Activated CD8-positive, alpha-beta memory T cell treated with anti-CD3 and anti-CD28 coated beads, Interleukin-2, amount 50 U/mL, for 24 hours (primary cell): Measurements from ENCODE around the gene DRAP1.
"Not testable (repeated sequence)": the region's sequence is repeated elsewhere in the genome, so short reads cannot be mapped to it uniquely, and the experiment has no call there.

ENCODE experiments used
- DNase-seq: peaks from one replicate; pipeline ENCODE4 v3.0.0-alpha.2; 2020; ENCODE audit errors: extremely low read depth

The DRAP1 gene

DNA sequence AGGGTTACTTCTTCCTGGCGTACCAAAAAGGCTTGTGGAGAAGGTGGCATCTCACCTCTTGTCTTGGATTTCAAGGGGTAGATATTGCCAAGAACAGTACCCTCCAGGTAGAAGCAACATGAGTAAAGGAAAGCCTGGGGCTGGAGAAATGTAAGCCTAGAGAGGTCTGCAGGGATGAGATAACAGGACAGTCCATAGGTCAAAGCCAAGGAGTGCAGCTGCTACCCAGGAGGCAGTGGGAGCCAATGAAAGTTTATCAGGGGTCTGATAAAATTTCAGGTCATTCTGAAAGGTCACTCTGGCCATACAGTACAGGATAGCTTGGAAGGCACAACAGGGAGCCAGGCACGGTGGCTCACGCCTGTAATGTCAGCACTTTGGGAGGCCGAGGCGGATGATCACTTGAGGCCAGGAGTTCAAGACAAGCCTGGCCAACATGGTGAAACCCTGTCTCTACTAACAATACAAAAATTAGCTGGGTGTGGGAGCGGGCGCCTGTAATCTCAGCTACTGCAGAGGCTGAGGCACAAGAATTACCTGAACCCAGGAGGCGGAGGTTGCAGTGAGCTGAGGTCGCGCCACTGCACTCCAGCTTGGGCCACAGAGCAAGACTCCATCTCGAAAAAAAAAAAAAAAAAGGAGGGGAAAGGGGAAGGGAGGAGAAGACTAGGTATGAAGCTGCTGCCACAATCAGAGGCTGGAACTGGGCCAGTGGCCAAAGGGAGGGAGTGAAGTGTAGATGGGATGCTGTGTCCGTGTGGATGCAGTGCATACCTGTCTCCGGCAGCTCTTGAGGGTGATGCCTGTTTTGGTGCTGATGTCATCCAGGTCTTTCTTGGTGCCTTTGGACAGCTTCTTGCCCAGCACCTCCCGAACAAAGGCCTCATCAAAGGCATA, 32.2 kb upstream of the DRAP1 start:
- DNase-seq: no peak

DNA sequence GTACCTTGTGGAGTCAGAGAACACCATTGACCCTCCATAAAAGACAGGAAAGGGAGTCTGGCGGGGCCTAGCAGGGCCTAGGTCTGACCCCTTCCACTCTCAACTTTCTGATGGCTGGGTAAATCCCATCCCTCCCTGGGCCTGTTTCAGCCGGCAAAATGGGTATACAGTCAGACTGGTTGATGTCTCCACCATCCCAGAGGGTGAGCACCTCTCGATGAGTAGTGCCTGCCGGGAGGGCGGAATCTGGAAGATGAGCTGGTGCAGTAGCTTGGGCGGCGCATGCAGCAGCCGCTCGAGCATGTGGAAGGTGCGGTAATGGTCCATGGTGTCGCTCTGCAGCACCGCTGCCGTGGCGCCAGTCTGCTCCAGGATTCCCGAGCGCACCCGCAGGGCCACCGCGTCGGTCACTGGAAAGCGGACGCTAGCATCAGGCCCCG, 31.5 kb upstream of the DRAP1 start:
- no peak for DNase-seq

DNA sequence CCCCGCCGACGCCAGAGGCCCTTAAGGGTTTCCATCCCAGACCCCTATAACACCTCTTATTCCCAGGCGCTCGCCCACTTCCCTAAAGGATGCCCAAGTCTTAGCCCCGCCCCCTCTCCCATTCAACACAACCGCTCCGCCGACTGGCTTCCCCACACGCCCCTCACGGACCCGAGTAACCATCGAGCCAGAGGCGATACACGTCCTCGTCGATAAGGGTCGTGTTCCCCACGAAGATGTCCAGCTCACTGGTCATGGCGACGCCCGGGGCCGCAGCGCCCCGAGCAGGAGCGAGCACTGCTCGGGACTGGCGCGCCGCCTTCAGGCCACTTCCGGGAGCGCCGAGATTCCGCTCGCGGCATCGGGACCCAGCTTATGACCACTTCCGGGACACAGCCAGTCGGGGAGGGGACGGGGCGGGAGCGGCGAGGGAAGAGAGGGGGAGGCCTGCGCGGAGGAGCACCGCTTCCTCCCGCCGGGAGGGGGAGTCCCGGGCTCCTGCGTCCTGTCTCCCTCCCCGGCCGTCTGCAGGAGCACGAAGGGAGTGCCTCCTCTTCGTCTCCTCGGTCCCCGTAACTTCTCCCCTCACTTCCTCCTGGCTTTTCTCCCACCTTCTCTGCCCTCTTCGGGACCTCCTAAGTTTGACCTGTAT, 30.9 kb upstream of the DRAP1 start, which contains the start of gene FIBP:
Gene FIBP (minus strand): TSS at position 309 of the 652 bp plus-strand sequence. CDS start 53 bp downstream, at position 256.
- DNase-seq: peak; percentile 89

DNA sequence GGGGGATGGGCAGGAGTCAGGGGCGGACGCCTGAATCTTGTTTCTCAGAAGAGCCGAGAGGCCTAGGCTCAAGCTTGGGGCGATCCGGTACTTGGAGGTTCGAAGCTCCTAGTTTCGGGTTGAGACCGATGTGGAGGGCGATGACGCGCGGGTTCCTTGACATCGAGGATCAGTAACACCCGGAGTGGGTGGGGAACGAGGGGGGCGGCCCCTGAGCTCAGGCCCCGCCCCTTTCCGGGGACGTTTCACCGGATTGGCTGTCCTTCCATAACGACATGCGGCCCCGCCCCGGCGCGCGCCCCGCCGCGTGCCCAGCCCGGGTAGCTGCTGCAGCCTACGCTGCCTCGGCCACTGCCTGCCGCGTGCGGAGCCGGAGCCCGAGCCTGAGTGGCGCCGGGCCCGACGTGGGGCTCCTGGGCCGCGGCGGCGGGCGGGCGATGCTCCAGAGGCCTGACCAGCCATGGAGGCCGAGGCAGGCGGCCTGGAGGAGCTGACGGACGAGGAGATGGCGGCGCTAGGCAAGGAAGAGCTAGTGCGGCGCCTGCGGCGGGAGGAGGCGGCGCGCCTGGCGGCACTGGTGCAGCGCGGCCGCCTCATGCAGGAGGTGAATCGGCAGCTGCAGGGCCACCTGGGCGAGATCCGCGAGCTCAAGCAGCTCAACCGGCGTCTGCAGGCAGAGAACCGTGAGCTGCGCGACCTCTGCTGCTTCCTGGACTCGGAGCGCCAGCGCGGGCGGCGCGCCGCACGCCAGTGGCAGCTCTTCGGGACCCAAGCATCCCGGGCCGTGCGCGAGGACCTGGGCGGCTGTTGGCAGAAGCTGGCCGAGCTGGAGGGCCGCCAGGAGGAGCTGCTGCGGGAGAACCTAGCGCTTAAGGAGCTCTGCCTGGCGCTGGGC, 28.7 kb upstream of the DRAP1 start, which contains the start of gene CCDC85B:
Gene CCDC85B (plus strand): TSS at position 350 of the 895 bp plus-strand sequence. CDS start 111 bp downstream, at position 461.
- DNase-seq: peak; percentile 97

DNA sequence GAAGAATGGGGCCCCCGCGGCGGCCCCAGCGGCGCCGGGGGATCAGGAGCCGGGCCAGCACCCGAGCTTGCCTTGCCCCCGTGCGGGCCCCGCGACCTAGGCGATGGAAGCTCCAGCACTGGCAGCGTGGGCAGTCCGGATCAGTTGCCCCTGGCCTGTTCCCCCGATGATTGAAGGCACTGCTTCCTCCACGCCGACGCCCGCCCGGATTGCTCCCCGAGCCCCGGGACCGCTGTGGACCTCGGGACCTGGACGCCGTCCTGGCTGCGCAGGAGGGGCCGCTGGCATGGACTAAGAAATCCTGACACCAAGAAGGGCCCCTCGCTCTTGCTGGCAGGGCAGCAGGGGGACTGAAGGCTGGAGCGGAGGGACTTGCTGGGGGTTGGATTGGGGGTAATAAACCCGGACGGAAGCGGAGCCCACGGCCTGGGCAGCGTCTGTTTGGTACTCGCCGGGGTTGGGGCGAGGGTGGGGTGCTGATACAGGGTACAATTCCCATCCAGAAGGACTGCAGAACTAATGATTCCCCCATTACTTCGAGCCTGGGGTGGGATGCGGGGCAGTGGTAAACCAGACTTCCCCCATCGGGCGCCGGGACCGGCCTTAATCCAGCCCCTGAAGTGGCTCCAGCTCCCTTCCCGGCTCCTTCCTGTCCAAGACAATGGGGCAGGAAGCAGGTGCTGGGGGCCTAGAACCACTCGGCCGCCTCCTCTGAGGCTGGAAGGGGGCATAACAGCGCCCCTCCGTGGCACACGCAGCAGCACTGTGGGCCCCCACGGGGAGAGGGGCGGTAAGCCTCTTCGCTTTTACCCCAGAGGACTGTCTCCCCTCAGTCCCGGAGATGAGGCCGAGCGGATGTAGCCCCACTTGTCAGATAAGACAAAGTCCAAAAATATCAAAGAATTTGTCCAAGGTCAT, 27.7 kb upstream of the DRAP1 start:
- no peak for DNase-seq

DNA sequence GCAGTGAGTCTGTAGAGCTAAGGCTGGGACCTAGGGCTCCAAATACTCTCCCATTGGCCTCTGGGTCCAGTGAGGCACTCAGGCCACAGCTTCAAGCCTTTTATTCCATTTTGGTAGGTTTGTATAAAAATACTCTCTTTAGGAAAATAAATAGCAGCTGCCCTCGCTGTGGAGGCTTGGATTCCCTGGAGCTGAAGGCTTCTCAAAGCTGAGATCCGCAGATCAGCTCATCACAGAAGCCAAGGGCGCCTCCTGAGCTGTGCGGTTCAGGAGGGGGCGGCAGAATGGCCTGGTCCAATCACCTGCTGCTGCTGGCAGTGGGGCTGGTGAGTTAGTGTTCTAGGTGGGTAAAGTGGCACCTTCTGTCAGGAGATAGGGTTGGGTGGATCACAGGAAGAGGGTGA, 27.1 kb upstream of the DRAP1 start:
- not testable (repeated sequence) for DNase-seq

DNA sequence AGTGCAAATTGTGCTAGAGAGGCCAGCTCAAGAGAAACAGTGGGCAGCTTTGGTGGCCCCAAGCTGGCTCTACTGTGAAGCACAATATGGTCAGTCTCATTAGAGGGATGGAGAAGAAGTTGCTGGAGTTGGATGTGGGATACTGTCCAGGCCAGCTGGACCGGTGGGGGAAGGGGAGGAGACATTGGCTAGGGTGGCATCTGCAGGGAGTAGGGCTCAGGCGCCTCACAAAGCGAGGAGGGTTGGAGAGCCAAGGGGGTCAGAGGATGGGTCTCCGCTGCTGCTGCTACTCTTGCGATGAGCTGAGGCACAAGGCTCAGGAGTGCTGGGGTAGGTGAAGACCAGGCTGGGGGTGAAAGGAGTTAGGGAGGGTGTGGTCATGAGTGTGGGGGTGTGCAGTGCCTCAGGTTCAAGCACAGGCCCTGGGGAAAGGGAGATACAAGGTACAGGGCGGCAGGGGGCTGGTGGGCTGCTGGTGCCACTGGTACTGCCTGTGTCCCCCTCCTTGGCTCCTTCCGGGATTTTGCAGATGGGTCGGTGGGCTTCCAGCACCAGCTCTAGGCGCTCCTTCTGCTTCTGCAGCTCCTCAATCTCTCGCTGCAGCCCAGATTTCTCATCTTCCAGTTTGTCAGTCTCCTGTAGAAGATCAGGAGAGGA, 26.4 kb upstream of the DRAP1 start:
- DNase-seq: no peak

DNA sequence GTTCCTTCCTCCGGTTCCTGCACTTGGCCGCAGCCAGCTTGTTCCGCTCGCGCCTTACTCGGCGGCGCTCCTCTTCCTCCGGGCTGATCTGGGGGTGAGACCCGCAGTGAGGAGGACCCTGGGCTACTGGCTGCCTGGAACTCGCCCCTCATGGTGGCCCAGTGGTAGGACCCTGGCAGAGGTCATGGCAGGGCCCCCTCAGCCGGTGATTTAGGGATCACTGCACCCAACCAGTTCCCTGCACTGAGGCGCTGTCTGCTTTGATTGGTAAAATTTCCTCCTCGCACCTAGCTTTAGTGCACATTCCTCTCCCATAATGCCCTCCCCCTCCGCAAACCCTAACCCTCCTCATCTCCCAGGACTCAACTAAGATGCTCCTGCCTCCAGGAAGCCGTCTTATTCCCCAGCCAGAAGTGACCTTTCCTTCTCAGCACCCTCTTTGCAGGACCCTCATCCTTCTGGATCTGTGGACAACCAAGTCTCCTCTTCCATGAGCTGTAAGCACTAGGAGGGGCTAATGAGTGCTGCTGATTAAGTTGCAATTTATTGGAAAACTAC, 25.1 kb upstream of the DRAP1 start:
- no peak for DNase-seq

DNA sequence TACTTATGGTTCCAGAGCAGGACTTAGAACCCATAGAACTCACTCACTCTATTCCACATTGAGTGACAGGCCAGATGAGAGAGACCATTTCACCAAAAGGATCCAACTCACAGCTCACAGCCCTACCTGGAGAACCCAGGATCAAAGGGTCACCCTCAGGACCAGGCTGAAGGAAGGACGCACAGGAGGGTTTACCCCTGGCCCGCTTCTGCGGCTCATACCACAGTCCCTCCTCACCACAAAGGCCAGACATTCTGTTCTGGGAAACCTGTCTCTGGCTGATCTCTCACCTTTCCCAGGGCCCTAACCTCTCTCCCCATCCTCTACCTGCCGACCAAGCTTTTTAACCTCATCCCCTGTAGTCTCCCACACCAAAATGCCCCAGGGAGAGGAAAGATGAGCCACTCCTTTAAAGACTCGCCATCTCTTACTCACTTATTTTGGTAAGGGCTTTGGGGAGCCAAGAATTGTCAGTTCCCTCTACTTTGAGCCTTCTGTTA, 23.7 kb upstream of the DRAP1 start:
- DNase-seq: no peak

DNA sequence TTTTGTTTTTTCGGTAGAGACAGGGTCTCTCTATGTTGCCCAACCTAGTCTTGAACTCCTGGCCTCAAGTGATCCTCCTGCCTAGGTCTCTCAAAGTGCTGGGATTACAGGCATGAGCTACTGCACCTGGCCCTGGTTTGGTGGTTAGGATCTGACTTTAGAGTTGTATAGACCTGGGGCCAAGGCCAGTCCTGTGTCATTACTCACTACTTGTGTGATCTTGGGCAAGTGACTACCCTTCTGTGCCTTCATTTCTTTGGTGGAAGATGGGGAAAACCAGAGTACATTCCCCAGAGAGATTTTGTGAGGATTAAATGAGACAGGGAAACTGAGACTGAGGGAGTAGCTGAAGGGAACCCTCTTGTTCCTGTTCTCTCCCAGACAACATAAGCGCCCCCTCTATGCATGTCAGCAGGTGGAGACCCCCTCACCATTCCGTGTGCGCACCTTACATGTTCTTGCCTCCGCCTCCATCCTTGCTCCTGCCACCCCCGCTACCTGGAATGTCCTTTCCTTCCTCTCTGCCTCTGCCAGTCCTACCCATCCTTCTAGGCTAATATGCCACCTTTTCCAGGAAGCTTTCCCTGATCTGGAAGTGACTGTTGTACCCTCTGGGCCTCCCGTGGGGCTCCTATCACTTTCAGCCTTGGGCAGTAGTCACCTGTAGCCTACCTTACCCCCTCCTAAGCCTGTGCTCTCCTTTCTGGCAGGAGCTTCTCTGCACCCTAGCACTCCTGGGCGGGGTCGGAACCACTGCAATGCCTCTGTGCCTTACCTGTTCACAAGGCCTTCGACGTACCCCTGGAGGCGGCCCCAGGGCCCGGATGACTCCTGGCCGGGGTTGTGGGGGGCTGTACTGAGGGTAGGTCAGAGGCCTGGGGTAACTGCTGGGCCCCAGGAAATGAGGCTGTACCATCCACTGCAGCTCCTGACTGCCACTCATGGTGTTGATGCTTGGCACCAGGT, 22.9 kb upstream of the DRAP1 start:
- no peak for DNase-seq

DNA sequence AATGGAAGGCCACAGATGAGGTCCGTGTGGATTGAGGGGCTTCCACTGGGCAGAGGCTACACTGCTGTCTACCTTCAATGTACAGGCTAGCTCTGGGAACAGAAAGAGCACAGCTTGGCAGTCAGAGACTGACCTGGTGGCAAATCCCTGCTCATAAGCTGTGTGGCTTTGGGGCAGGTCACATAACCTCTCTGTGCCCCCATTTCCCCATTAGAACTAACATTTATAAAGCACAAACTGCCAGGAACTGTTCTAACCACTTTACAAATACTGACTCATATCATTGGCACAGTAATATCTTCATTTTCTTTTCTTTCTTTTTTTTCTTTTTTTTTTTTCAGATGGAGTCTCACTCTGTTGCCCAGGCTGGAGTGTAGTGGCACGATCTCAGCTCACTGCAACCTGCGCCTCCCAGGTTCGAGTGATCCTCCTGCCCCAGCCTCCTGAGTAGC, 22.2 kb upstream of the DRAP1 start:
- DNase-seq: no peak

DNA sequence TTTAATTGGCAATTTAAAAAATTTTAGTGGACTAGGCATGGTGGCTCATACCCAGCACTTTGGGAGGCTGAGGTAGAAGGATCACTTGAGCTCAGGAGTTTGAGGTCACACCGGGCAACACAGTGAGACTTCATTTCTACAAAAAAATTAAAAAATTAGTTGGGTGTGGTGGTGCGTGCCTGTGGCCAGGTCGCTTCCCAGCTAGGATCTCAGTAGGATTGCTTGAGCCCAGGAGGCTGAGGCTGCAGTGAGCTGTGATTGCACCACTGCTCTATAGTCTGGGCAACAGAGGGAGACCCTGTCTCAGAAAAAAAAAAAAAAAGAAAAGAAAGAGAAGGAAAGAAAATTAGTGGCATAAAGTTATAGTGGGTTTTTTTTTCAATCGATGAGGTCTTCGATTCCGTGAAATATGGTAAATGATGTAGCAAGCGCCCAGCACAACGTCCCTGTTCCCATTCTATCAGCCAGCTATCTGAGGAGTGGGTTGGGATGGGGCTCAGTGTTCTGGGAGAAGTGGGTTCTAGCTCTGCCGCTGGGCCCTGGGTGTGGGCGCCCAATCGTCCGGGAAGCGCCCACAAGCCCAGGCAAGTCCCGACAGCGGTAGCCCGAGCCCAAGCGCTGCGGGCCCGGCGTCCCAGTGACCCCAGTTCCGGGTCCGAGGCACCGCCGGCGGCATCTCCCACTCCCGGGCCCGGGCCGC, 20.4 kb upstream of the DRAP1 start:
- no peak for DNase-seq

DNA sequence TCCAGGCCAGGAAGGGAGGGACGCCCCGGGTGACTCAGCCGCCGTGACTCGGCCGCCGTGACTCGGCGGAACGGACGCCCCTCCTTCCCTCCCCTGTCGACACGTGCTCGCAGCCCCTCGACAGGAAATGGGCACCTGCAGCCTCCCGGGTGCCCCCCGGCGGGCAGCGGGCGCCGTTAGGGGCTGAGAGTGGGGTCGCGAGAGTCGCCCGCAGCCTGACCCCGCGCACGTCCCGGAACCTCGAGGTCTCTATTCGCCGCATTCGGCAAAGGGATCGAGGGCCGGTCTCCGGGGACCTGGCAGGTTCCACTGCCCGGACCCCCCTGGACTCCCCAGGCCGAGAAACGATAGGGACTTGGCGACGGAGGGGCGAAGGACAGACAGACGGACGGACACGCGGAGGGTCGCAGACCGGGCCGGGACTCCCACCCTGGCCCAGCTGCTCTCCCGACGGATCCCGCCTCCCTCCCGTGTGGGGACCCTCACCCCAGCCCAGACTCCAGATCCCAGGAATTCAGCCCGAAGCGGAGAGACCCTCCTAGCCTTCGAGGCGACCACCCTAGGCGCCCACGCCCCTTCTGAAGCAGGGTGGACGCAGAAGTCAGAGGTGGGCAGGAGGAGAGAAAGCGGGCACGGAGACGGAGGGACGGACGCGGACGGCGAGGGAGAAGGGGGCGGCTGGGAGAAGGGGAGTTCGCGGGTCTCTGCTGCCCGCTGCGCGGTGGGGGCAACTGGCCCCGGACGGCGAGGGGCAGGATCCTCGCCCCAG, 19.7 kb upstream of the DRAP1 start:
- no peak for DNase-seq

DNA sequence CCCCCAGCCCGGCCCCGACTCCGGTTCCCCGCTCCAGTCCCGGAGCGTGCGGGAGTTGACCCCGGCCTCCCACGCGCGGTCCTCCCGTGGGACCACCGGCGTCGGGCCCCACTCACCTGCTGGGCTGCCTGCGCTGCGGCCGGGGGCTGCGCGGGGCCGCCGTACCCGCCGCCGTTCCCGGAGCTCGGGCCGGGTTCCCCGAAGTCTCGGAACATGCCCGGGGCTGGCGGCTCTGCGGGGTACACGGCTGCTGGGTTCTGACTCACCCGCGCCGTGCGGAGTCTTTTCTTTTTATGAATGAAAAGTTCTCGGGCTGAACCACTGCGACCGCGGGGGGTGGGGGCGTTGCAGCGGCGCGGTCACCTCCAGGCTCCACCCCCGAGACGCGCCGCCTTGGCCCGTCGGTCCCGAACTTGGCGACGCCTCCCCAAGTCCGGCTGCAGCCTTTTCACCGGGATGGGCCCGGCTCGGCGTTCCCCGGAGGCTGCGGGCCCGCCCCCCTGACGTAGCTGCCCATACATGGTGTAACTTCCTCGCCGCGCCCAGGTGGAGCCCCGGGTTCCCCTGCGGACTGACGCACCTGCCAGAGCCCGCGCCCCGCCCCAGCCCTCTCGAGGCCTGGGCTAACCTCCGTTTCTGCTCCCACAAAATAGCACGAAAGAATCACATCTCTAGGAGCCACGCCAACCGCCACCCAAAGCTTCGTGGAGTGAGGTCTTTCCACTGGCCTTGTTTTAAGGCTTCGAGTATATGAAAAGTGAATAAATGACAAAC, 18.9 kb upstream of the DRAP1 start, which contains the start of gene FOSL1:
Gene FOSL1 (minus strand): TSS at position 264 of the 774 bp plus-strand sequence. CDS start 49 bp downstream, at position 215.
- DNase-seq: peak; percentile 82

DNA sequence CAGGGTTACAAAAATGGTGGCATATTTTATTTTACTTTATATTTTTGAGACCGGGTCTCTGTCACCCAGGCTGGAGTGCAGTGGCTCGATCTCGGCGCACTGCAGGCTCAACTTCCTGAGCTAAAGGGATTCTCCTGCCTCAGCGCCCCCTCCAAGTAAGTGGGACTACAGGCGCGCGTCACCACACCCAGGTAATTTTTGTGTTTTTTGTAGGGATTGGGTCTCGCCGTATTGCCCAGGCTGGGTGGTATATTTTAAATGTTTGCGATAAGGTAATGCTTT, 18.4 kb upstream of the DRAP1 start:
- no peak for DNase-seq

DNA sequence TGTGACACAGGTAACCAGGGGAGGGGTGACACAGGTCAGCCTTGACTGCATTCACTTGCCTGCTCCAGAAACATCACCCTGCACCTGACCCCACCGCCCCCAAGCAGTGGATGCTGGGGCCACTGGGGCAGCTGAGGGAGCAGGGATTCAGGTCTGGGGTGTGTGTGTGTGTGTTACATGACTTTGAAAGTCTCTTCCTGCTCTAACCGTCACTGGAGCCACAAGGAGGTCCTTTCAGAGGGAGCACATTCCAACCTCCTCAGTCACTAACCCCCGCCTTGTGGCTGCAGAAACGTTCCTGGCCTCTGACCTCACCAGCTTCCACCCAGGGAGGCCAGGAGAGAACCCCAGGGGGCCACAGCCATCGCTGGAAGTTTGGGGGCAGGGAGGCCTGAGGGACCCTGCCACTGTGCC, 16.2 kb upstream of the DRAP1 start:
- no peak for DNase-seq
